ENCODE results near the gene PARVB.
"Not testable (repeated sequence)": the region's sequence is repeated elsewhere in the genome, so short reads cannot be mapped to it uniquely, and the experiment has no call there.

Gene PARVB

GRCh38 chr22:43998679-43999264 is 25.3 kb upstream of the PARVB start:
- DNase-seq = no peak

DNA sequence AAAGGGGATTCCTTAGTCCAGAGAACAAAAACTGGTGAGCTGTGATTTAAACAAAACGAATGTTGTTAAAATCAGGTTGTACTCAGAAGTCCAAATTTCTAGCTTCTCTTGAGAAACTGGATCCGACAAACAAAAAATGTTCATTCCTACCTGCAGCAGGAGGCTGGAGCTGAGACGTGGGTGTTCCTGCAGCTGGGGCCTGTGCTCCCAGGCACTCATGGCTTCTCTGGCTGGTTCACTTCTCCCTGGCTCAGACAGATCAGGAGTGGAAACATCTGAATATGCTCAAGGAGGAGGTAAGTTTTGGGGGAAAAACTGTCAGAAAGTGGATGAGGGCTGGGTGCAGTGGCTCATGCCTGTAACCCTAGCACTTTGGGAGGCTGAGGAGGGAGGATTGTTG is 24.7 kb upstream of the PARVB start:
- DNase-seq = no peak

- no peak for DNase-seq
Observed at GRCh38 chr22:44000123-44000522, 24.0 kb upstream of the PARVB start.

DNA sequence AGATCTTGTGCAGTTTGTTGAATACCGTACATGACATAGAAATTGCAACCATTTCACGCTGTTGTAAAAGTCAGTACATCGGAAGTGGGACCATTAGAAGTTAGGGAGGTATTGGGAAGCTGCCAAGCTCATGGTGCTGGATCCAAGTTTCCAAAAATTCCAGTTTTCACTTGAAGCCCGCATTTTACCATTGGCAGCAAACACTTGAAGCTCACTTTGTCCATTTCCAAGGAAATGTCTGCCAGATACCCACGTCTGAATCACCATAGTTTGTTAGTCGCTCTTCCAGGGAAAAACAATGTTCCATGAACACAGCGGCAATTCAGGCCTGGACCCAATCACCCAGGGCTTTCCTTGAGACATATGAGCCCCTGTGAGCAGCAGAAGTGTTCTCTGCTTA is 22.6 kb upstream of the PARVB start:
- no peak for DNase-seq

DNA sequence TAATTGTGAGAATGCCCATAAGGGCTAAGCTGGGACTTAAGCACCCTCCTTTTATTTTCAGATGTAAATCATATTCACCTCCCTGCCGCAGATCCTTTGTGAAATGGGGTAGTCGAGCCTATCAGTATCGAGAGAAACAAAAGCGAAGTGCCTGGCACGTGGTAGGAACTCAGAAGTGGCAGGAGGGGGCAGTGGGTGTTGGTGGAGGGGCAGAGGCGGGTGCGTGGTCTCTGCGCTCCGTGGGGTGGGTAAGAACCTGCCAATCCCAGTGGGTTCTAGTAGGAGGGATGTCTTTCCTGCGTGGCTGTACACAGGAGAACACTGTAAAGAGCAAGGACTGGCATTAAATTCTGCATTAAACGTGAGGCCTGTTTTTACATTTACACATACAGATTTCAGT is 21.8 kb upstream of the PARVB start:
- DNase-seq = no peak

GRCh38 chr22:44002997-44003396 is 21.1 kb upstream of the PARVB start:
- DNase-seq = no peak

DNA sequence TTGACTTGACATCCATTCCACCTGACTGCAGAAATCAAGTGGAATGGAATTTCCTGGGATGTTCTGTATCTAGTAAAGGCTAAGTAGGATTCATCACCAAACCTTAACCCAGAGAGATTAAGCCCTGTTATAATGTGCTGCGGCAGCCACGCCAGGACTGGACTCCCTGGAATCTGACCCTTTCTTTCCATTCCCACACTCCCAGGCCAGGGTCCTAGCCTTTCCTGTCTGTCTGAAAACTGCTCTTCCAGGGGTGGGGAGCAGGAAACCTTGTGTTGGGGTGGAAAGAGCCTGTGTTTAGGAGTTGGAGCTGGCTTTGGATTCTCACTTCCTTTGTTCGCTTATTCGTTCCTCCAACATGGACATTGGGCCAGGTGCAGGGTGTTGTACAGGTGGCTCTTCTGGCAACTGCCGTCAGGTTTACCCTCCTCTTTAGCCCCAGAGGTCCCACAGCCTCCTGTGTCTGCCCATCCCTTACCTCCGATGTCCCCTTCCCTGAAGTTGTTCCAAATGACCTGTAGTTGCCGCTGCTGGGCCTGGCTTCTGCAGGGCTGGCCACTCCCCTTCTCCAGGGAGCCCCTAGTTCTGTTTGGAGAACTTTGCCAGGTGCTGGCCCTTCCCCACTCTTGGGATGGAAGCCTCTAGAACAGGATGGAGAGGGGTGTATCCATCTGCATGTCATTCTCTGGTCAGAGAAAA is 20.5 kb upstream of the PARVB start:
- DNase-seq = no peak

DNA sequence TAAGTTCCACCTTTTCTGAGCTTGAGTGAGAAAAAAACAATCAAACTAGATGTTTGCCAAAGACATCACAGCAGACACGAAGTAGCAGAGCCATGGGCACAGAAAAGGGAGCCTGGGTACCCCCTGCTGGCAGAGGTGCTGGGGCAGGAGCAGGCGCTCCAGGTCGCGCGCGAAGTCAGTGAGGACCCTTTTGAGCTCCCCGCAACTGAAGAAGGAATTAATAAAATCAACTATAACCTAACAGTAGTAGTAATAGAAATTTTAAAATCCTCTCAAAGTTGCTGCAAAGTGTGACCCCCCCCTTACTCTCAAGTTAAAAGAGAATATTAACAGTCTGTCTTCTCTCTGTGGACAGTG is 20.0 kb upstream of the PARVB start:
- DNase-seq = no peak

- no peak for DNase-seq
Observed at GRCh38 chr22:44005524-44005923, 18.6 kb upstream of the PARVB start.

GRCh38 chr22:44012162-44012561 is 11.9 kb upstream of the PARVB start:
- DNase-seq = no peak

DNA sequence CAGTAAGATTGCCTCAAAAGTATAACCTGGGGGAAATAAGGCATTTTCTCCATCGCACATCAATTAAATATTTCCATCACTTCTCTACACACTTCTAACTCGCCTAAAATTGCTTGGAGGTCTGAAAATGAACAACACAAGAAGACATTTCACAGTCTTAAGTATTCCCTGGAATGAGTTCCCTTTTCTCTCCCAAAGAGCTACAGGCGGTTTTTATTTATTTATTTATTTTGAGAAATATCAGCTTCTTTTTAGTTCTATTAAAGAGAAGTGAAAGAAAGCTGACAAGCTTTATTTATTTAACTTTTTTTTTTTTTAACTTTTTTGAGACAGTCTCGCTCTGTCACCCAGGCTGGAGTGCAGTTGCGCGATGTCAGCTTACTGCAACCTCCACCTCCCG is 11.5 kb upstream of the PARVB start:
- no peak for DNase-seq

GRCh38 chr22:44014241-44014640 is 9.9 kb upstream of the PARVB start:
- no peak for DNase-seq

GRCh38 chr22:44016586-44016985 is 7.5 kb upstream of the PARVB start:
- not testable (repeated sequence) for DNase-seq

GRCh38 chr22:44018594-44018993 is 5.5 kb upstream of the PARVB start:
- DNase-seq = no peak

- no peak for DNase-seq
Observed at GRCh38 chr22:44019416-44019815, 4.7 kb upstream of the PARVB start.

- DNase-seq = no peak
Observed at GRCh38 chr22:44019846-44020245, 4.3 kb upstream of the PARVB start.

DNA sequence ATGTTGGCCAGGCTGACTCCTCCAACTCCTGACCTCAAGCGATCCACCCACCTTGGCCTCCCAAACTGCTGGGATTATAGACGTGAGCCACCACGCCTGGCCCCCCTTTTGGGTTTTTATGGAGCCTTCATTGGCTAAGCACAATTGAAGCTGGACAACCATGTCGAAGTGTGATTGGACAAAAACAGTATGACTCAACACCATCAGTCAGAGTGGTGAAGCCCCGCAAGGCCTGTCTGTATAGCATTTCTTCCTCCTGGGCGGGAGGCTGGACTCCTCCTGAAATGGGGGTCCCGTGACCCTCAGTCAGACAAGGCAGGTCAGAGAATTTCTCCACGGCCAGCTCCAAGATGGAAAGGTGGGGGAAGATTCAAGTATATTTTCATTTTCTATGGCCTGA is 3.1 kb upstream of the PARVB start:
- DNase-seq = no peak

DNA sequence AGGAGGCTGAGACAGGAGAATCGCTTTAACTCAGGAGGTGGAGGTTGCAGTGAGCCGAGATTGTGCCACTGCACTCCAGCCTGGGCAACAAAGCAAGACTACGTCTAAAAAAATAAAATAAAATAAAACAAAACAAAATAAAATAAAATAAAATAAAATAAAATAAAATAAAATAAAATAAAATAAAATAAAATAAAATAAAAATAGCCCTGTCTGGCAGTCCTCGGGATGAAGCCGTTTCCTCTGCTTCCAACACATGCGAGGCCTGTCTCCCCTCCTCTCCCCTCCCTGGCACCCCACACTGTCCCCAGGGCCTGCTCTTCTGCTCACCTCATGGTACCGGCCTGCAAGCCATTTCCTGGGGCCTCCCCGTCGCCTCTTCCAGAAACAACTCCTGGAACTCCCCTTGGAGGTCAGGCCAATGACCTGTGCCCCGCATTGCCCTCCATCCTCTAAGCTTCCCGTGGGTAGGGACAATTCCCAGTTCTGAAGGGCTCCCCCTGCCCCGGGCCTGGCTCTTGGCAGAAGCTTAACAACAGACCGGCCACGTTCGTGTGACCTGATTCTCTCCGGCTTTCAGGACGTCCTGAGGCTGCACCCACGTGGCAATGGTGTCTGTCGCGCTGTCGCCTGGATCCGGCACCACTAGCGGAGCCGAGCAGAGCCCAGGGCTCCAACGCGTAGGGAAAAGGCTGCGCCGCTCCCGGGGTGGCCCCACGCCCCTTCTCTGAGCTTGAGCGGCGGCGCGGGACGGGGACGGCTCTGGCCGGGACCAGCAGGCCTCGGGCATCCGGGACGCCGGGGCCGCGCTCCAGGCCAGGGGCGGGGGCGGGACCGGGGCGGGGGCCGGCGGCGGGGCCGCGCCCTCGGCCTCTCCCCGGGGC is 456 bp upstream of the PARVB start:
- no peak for DNase-seq

DNA sequence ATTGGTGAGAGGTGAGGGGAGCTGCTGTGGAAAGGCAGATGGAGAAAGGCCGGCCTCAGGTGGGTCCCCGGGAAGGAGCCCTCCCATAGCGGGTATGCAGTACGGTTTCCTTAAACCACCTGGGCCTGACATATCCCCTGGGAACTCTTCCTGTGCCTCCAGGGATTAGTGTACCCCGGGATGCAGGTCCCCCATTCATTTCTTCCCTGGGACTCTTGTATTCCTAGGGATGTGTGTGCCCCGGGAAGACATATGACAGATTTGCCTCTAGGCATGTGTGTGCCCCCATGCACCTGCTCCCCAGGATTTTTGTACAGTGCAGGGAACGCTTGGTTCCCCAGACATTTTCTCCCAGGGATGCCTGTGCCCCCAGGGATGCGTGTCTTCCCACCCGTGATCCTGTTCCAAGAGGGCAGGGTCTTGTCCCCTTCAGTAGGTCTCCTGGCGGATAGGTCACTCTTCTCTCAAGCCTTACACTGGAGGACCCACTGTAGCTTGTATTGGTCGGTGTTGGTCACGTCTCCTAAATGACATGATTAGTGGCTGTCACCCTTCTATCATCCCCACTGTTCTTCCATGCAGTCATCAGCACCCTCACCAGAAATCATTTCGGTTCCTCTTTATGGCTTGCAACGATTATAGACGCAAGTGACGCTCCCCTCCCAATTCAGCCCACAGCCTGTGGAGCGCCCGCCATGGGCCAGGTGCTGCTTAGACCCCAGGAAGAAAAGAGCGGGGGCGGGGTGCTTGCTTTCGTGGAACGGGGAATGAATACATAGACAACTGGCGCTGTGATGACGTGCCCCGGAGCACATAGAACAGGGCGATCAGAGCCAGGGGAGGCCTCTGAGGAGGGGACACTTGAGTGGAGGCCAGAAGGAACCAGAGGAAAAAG is 1.3 kb downstream of the PARVB start:
- peak; percentile 61 to 85 for DNase-seq

GRCh38 chr22:44026066-44026629 is 2.0 kb downstream of the PARVB start:
- no peak for DNase-seq

DNA sequence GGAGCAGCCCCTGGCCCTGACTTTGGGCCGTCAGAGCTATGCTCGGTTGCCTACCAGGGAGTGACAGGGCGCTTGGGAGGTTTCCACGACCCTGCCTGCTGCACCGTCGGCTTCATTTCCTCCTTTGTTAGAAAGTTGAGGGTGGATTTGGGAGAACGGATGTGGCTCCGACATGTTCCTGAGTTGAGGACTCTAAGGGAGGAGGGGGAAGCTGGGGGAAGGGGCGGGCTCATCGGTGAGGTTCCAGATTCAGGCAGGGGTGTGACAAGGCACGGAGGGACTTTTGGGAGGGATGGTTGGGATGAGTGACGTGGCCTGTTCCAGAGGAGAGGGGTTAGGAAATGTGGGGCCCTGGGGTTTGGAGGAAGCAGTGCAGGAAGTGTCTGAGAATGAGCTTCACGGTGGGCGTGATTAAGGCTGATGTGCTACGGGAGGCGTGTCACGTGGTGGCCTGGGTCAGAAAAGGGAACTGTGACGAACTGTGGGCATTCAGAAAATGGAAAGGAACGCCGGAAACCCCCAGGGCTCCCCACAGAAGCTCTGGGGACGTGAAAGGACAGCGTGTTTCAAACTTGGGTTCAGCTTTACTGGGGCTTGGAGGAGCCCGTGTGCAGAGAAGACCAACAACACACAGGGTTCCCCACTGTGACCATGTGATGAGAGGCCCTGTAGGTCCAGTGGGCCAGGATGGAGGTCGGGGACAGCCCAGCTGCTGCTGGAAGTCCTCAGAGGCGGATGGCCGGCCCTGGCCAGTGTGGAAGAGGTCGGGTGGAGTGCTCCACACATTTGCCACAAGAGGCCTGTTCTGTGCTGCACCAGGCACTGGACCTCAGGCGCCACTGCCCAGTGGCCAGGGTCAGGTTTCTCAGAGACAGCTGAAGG is 2.8 kb downstream of the PARVB start:
- DNase-seq = peak; percentile 63 to 81

DNA sequence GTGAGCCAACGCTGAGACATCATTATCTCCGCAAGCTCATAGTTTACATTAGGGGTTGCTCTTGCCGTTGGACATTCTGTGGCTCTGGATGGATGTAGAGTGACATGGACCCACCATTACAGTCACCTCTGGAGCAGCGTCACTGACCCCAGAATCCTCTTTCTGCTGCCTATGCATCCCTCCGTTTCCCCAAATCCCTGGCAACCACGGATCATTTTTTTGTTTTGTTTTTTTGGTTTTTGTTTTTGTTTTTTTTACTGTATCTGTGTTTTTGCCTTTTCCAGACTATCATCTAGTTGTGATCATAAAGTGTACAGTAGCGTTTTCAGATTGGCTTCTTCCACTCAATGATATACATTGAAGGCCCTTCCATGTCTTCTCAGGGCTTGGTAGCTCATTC is 4.0 kb downstream of the PARVB start:
- DNase-seq = no peak

Data from SHP77 (cell line).